ENCODE measurements around the gene MICAL1.

- TF ChIP-seq CTCF (conservative IDR thresholded peaks at IDR 0.05; ENCODE audit: low read length) (no peak), EZH2phosphoT487 (IDR thresholded peaks at IDR 0.05; ENCODE audit: borderline replicate concordance) (no peak)
Observed at GRCh38 chr6:109478841-109479624, 23.5 kb upstream of the MICAL1 start.

All from Loucy (cell line).